ENCODE results near the gene RPS14. TPM values are rescaled to one million over a fixed set of nuclear protein-coding genes. Genes with fewer than 3 reads are reported as not detected.

Gene RPS14
- total RNA-seq, 1 donor from 2014 or later: 2,567 TPM

DNA sequence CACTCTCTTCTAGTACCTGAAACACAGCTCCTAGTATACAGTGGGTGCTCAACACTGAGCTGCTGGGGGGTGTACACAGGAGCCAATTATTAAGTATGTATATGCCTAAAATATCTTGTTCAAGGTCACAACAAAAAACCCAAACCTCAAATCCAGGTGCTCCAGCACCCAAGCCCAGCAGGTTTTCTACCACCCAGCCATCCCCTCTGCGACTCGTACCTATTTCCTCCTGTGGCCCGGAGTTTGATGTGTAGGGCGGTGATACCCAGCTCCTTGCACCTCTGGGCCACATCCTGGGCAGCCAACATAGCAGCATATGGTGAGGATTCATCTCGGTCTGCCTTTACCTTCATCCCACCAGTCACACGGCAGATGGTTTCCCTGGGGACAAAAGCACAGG lies 3.0 kb downstream of the RPS14 start:
- H3K27ac Mint-ChIP-seq: peak overlapping the region; percentile 61
- no peaks in the 10 kb centered on the region for H3K27me3 Mint-ChIP-seq
- H3K36me3 Mint-ChIP-seq (ENCODE audit: low read depth): peaks cover 64% of the 10 kb centered on the region
- peak overlapping the region; percentile 93 for H3K4me3 Mint-ChIP-seq
- H3K9me3 Mint-ChIP-seq: no peaks in the 10 kb centered on the region
- peaks cover 24% of the 10 kb centered on the region for H3K4me1 Mint-ChIP-seq
- intact Hi-C loops (cut with micrococcal nuclease): loop anchor here (5.0 kb wide), 1 partner anchor 706 kb away; no protein-coding TSS in a partner anchor
- DNase-seq: no peak

DNA sequence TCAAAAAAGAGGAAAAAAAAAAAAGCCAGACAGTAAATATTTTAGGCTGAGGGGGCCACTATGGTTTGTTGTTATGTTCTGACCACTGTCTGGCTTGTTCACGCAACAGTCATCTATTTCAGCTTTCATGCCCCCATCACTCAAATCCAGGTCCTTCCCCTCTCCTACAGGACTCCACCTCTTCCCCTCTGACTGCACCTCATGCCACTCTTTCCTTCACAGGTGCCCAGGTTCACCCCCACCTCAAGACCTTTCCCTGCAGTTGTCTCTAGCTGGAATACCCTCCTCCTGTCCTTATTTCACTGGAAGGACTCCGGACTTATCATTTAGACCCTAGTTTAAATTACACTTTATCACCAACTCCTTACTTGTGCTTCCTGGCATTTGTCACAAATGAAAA lies 3.5 kb downstream of the RPS14 start:
- peak overlapping the region; percentile 61 for H3K27ac Mint-ChIP-seq
- no peaks in the 10 kb centered on the region for H3K9me3 Mint-ChIP-seq
- no peaks in the 10 kb centered on the region for H3K27me3 Mint-ChIP-seq
- H3K36me3 Mint-ChIP-seq (ENCODE audit: low read depth): peaks cover 65% of the 10 kb centered on the region
- DNase-seq: no peak
- H3K4me1 Mint-ChIP-seq: peaks cover 24% of the 10 kb centered on the region
- H3K4me3 Mint-ChIP-seq: peak overlapping the region; percentile 93
- intact Hi-C loops (cut with micrococcal nuclease): loop anchor here (5.0 kb wide), 1 partner anchor 706 kb away; no protein-coding TSS in a partner anchor

- Mint-ChIP-seq H3K4me1 (peaks cover 24% of the 10 kb centered on the region), H3K9me3 (no peaks in the 10 kb centered on the region), H3K36me3 (ENCODE audit: low read depth) (peaks cover 67% of the 10 kb centered on the region), H3K27me3 (no peaks in the 10 kb centered on the region), H3K27ac (no peak overlapping the region), H3K4me3 (peak overlapping the region; percentile 1)
- intact Hi-C loops (cut with micrococcal nuclease): loop anchor here (5.0 kb wide), 1 partner anchor 708 kb away; no protein-coding TSS in a partner anchor
- no peak for DNase-seq
Observed at GRCh38 chr5:150444770-150445169, 4.8 kb downstream of the RPS14 start.

GRCh38 chr5:150443242-150444075 lies 6.1 kb downstream of the RPS14 start:
- H3K4me3 Mint-ChIP-seq: no peak overlapping the region
- H3K36me3 Mint-ChIP-seq (ENCODE audit: low read depth): peaks cover 55% of the 10 kb centered on the region
- intact Hi-C loops (cut with micrococcal nuclease): no loop called here
- H3K9me3 Mint-ChIP-seq: no peaks in the 10 kb centered on the region
- peak overlapping the region; percentile 0 for H3K27ac Mint-ChIP-seq
- peaks cover 23% of the 10 kb centered on the region for H3K4me1 Mint-ChIP-seq
- H3K27me3 Mint-ChIP-seq: no peaks in the 10 kb centered on the region
- no peak for DNase-seq

GRCh38 chr5:150442699-150443080 lies 6.8 kb downstream of the RPS14 start:
- H3K9me3 Mint-ChIP-seq: no peaks in the 10 kb centered on the region
- no peak for DNase-seq
- no peak overlapping the region for H3K4me3 Mint-ChIP-seq
- peaks cover 47% of the 10 kb centered on the region for H3K36me3 Mint-ChIP-seq (ENCODE audit: low read depth)
- H3K4me1 Mint-ChIP-seq: peaks cover 15% of the 10 kb centered on the region
- no peak overlapping the region for H3K27ac Mint-ChIP-seq
- intact Hi-C loops (cut with micrococcal nuclease): no loop called here
- no peaks in the 10 kb centered on the region for H3K27me3 Mint-ChIP-seq

- H3K27me3 Mint-ChIP-seq: no peaks in the 10 kb centered on the region
- peaks cover 41% of the 10 kb centered on the region for H3K36me3 Mint-ChIP-seq (ENCODE audit: low read depth)
- H3K4me1 Mint-ChIP-seq: peaks cover 12% of the 10 kb centered on the region
- no peaks in the 10 kb centered on the region for H3K9me3 Mint-ChIP-seq
- no peak overlapping the region for H3K27ac Mint-ChIP-seq
- H3K4me3 Mint-ChIP-seq: no peak overlapping the region
- DNase-seq: no peak
- intact Hi-C loops (cut with micrococcal nuclease): no loop called here
Observed at GRCh38 chr5:150441813-150442698, 7.5 kb downstream of the RPS14 start.

GRCh38 chr5:150440948-150441812 lies 8.4 kb downstream of the RPS14 start:
- H3K9me3 Mint-ChIP-seq: no peaks in the 10 kb centered on the region
- peak overlapping the region; percentile 20 for H3K27ac Mint-ChIP-seq
- DNase-seq: no peak
- peaks cover 8% of the 10 kb centered on the region for H3K4me1 Mint-ChIP-seq
- H3K4me3 Mint-ChIP-seq: no peak overlapping the region
- peaks cover 32% of the 10 kb centered on the region for H3K36me3 Mint-ChIP-seq (ENCODE audit: low read depth)
- intact Hi-C loops (cut with micrococcal nuclease): no loop called here
- no peaks in the 10 kb centered on the region for H3K27me3 Mint-ChIP-seq

DNA sequence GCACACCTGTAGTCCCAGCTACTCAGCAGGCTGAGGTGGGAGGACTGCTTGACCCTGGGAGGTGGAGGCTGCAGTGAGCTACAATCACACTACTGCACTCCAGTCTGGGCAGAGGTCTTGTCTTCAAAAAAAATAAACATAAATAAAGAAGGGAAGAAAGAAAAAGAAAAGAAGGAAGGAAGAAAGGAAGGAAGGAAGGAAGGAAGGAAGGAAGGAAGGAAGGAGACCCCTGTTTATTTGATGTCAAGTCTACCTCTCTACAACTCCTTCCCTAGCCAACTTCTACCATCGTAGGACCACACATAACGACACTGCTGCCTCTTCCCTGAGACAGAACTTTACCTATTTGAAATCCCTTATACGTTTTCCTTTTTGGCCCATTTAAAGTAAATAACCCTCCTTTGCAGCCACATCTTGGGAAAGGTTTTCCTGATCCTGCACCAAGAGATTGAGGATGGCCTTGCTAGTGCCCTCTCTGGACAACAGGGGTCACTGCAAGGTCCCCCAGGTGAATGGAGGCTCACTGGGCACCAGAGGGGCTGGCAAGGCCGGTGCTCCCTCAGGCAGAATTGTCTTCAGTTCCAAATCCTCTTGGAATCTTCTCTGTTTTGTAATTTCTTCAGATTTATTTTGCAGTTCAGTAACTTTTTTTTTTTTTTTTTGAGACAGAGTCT lies 10.5 kb downstream of the RPS14 start:
- Mint-ChIP-seq H3K27ac (no peak overlapping the region), H3K9me3 (no peaks in the 10 kb centered on the region), H3K27me3 (no peaks in the 10 kb centered on the region), H3K36me3 (ENCODE audit: low read depth) (peaks cover 13% of the 10 kb centered on the region), H3K4me1 (peaks cover 8% of the 10 kb centered on the region), H3K4me3 (no peak overlapping the region)
- intact Hi-C loops (cut with micrococcal nuclease): loop anchor here (5.0 kb wide), 2 partner anchors 42 to 277 kb away; no protein-coding TSS in a partner anchor
- no peak for DNase-seq

- Mint-ChIP-seq H3K27me3 (no peaks in the 10 kb centered on the region), H3K4me1 (peaks cover 8% of the 10 kb centered on the region), H3K27ac (peak overlapping the region; percentile 75), H3K4me3 (peak overlapping the region; percentile 56), H3K36me3 (ENCODE audit: low read depth) (peaks cover 3% of the 10 kb centered on the region), H3K9me3 (no peaks in the 10 kb centered on the region)
- intact Hi-C loops (cut with micrococcal nuclease): loop anchor here (1.0 to 5.0 kb wide), 5 partner anchors 24 to 306 kb away; partner anchors contain the start of genes CD74 and TCOF1
- DNase-seq: peak; percentile 97
Observed at GRCh38 chr5:150436141-150436680, 13.3 kb downstream of the RPS14 start.

DNA sequence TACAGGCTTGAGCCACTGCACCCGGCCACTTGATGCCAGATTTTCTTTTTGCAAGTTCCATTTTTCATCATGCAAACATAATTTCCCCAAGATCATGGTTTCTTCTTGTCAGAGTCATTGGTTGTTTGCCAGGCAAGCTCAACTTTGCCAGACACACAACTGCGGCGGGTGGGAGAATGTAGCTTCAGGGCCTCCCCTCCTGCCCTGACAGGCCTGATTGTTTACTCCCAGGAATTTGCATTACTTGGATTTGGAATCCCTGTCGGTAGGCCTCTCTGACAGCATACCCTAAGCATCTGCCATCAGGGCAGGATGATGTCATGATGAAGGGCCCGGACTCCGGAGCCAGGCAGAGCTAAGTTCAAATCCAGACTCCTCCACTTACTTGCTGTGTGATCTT lies 15.1 kb downstream of the RPS14 start:
- peaks cover 8% of the 10 kb centered on the region for H3K4me1 Mint-ChIP-seq
- no peak overlapping the region for H3K4me3 Mint-ChIP-seq
- no peaks in the 10 kb centered on the region for H3K36me3 Mint-ChIP-seq (ENCODE audit: low read depth)
- H3K27ac Mint-ChIP-seq: no peak overlapping the region
- no peaks in the 10 kb centered on the region for H3K9me3 Mint-ChIP-seq
- no peak for DNase-seq
- no peaks in the 10 kb centered on the region for H3K27me3 Mint-ChIP-seq
- intact Hi-C loops (cut with micrococcal nuclease): no loop called here

GRCh38 chr5:150431574-150431973 lies 18.0 kb downstream of the RPS14 start:
- Mint-ChIP-seq H3K9me3 (no peaks in the 10 kb centered on the region), H3K4me1 (peaks cover 8% of the 10 kb centered on the region), H3K4me3 (no peak overlapping the region), H3K36me3 (ENCODE audit: low read depth) (no peaks in the 10 kb centered on the region), H3K27me3 (no peaks in the 10 kb centered on the region), H3K27ac (no peak overlapping the region)
- intact Hi-C loops (cut with micrococcal nuclease): no loop called here
- no peak for DNase-seq

DNA sequence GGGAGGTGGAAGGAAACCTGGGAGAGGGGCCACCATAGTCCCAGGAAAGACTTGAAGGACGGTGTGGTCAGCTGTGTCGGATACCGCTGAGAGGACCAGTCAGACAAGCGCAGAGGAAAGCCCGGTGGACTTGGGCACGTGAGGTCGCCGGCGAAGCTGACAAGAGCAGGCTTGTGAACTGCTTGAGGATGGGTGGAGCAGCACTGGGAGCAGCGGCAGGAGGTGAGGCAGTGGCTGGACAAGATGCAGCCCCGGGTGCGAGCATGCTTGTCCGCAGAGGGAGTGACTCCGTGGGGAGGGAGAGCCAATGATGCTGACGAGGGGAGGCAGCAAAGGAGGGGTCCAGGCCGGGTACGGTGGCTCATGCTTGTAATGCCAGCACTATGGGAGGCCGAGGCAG lies 18.5 kb downstream of the RPS14 start:
- DNase-seq: no peak
- no peaks in the 10 kb centered on the region for H3K27me3 Mint-ChIP-seq
- H3K9me3 Mint-ChIP-seq: no peaks in the 10 kb centered on the region
- no peak overlapping the region for H3K27ac Mint-ChIP-seq
- intact Hi-C loops (cut with micrococcal nuclease): no loop called here
- peaks cover 4% of the 10 kb centered on the region for H3K4me1 Mint-ChIP-seq
- H3K4me3 Mint-ChIP-seq: no peak overlapping the region
- no peaks in the 10 kb centered on the region for H3K36me3 Mint-ChIP-seq (ENCODE audit: low read depth)

Data from activated CD4-positive, alpha-beta T cell treated with anti-CD3 and anti-CD28 coated beads, Interleukin-2, amount 10 ng/mL, durations not matched to agents 24 days and 14 days (primary cell).